NOMO-1 (cell line): Measurements from ENCODE around the gene A3GALT2.
A peak's percentile ranks its signal among the peaks of the same experiment; 100 is the strongest.

ENCODE experiments used
- DNase-seq, 2 experiments: peaks; one replicate each; lab custom pipeline; 2025; ENCODE audit not compliant: unreplicated experiment in 2 of 2; lab: John Stamatoyannopoulos, UW

The A3GALT2 gene

GRCh38 chr1:33257772-33258712 is 62.9 kb downstream of the A3GALT2 start:
- no peak for DNase-seq

- peak; percentile 61 to 70 for DNase-seq
These were observed 63.6 kb downstream of the A3GALT2 start for GRCh38 chr1:33257207-33257771.
